Ascending aorta (tissue), 2 donors: ENCODE measurements around the gene APOL3. TPM values are rescaled to one million over a fixed set of nuclear protein-coding genes. Genes with fewer than 3 reads are reported as not detected.

ENCODE experiments used
- DNase-seq, 2 donors: peaks; one replicate each; pipeline ENCODE4 v3.0.0-alpha.2; 2019; ENCODE audit warnings: low spot score in 2 of 2
- H3K27ac ChIP-seq, 2 donors: fragments of 200-600 bp; sonication (generic); one replicate each; pipeline ENCODE4 v1.5.1; 2016 to 2017; ENCODE audit warnings: mild to moderate bottlenecking in 1 of 2
- H3K27me3 ChIP-seq: fragments of 200-600 bp; sonication (generic); one replicate; pipeline ENCODE4 v1.5.1; 2017
- H3K36me3 ChIP-seq, 2 donors: fragments of 200-600 bp; sonication (generic); one replicate each; pipeline ENCODE4 v1.5.1; 2016
- H3K4me1 ChIP-seq, 2 donors: fragments of 200-600 bp; sonication (generic); one replicate each; pipeline ENCODE4 v1.5.1; 2016 to 2017; ENCODE audit warnings: mild to moderate bottlenecking in 1 of 2
- H3K4me3 ChIP-seq, 2 donors: fragments of 200-600 bp; sonication (generic); one replicate each; pipeline ENCODE4 v1.5.1; 2016 to 2017; ENCODE audit warnings: mild to moderate bottlenecking in 1 of 2
- H3K9me3 ChIP-seq, 2 donors: fragments of 200-600 bp; sonication (generic); one replicate each; pipeline ENCODE4 v1.5.1; 2016
- CTCF ChIP-seq, 3 experiments: fragments of 200-600 bp in 2 of 3; fragments of 450-650 bp in 1 of 3; sonication (generic) in 2 of 3; IDR thresholded peaks; one replicate each; pipeline ENCODE4 v1.5.1; 2016 to 2019; ENCODE audit warnings: antibody characterized with exemption in 3 of 3, mild to moderate bottlenecking in 1 of 3, moderate library complexity in 1 of 3
- intact Hi-C: fragments of 100-400 bp; cut with DNase I; formaldehyde crosslinking; loops from one replicate; pipeline ENCODE4 v1.15.1; 2023
- total RNA-seq: library from RNA; depleted of rRNA; stranded (reverse); fragments of >200 nt; gene quantifications from one replicate; pipeline ENCODE4 v1.1.0, GENCODE V29; 2016

APOL3 gene
- total RNA-seq, 1 donor from 2014 or later, result 47.3 TPM

- Histone ChIP-seq H3K27ac (no peak overlapping the region), H3K4me3 (no peak overlapping the region), H3K9me3 (no peaks in the 10 kb centered on the region), H3K27me3 (no peaks in the 10 kb centered on the region), H3K4me1 (no peaks in the 10 kb centered on the region), H3K36me3 (no peaks in the 10 kb centered on the region)
- TF ChIP-seq CTCF (IDR thresholded peaks at IDR 0.05), result no peak
- no peak for DNase-seq
- intact Hi-C loops, result no loop called here
Observed at GRCh38 chr22:36135306-36135980, 25.1 kb downstream of the APOL3 start.

- no peak for DNase-seq
- no peaks in the 10 kb centered on the region for H3K9me3 ChIP-seq
- intact Hi-C loops, result no loop called here
- H3K27me3 ChIP-seq, result no peaks in the 10 kb centered on the region
- no peaks in the 10 kb centered on the region for H3K36me3 ChIP-seq
- H3K4me3 ChIP-seq, result no peak overlapping the region
- no peak for TF ChIP-seq CTCF (IDR thresholded peaks at IDR 0.05)
- no peak overlapping the region for H3K27ac ChIP-seq
- no peaks in the 10 kb centered on the region for H3K4me1 ChIP-seq
Observed at GRCh38 chr22:36134182-36134581, 26.4 kb downstream of the APOL3 start.

GRCh38 chr22:36131907-36132306 lies 28.6 kb downstream of the APOL3 start:
- TF ChIP-seq CTCF (IDR thresholded peaks at IDR 0.05), result no peak
- Histone ChIP-seq H3K27me3 (no peaks in the 10 kb centered on the region), H3K27ac (no peak overlapping the region), H3K4me3 (no peak overlapping the region), H3K9me3 (no peaks in the 10 kb centered on the region), H3K4me1 (no peaks in the 10 kb centered on the region), H3K36me3 (no peaks in the 10 kb centered on the region)
- intact Hi-C loops, result no loop called here
- no peak for DNase-seq

- Histone ChIP-seq H3K9me3 (no peaks in the 10 kb centered on the region), H3K27ac (no peak overlapping the region), H3K4me1 (no peaks in the 10 kb centered on the region), H3K4me3 (no peak overlapping the region), H3K27me3 (no peaks in the 10 kb centered on the region), H3K36me3 (no peaks in the 10 kb centered on the region)
- intact Hi-C loops, result loop anchor here (10.0 kb wide), 2 partner anchors 365 to 695 kb away; no protein-coding TSS in a partner anchor
- DNase-seq, result no peak
- TF ChIP-seq CTCF (IDR thresholded peaks at IDR 0.05), result no peak
Observed at GRCh38 chr22:36129486-36130388, 30.8 kb downstream of the APOL3 start.

- no peak overlapping the region for H3K4me3 ChIP-seq
- H3K27me3 ChIP-seq, result no peaks in the 10 kb centered on the region
- no peak for TF ChIP-seq CTCF (IDR thresholded peaks at IDR 0.05)
- no peaks in the 10 kb centered on the region for H3K9me3 ChIP-seq
- H3K4me1 ChIP-seq, result no peaks in the 10 kb centered on the region
- no peak overlapping the region for H3K27ac ChIP-seq
- intact Hi-C loops, result loop anchor here (10.0 kb wide), 2 partner anchors 364 to 694 kb away; no protein-coding TSS in a partner anchor
- no peaks in the 10 kb centered on the region for H3K36me3 ChIP-seq
- DNase-seq, result no peak
Observed at GRCh38 chr22:36129071-36129470, 31.5 kb downstream of the APOL3 start.
